PC-3 (cell line): Measurements from ENCODE around the gene AGAP1.

Experiments
- EZH2 ChIP-seq: fragments of 300-600 bp; sonication (generic); IDR thresholded peaks from one replicate; pipeline ENCODE4 v1.6.1; 2017; ENCODE audit warnings: antibody characterized with exemption, mild to moderate bottlenecking, low read length; ENCODE audit not compliant: unreplicated experiment
- TF ChIP-seq, protein P1 (sequence below): fragments of 300-600 bp; sonication (generic); conservative IDR thresholded peaks from 2 replicates; pipeline ENCODE4 v1.5.1; 2017; ENCODE audit warnings: antibody characterized with exemption, low read depth, mild to moderate bottlenecking, low read length

DNA sequence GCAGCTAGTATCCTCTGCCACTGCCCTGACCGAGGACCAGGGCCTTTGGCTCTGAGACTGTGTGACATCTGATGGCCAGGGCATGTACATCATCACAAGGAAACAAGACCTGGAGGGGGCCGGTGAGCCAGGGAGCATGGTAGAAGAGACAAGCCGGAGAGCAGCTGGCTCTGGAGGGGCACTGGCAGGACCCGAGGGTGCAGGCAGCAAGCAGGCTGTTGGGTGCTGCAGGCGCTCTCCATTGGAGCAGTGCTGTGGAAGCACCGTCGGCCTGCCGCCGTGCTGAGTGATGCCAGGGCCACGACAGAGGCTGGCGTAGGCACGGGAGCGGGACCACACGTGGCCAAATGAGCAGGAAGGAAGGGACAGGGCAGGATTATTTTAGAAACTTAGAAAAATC lies 339.1 kb downstream of the AGAP1 start:
- TF ChIP-seq, protein P1, sequence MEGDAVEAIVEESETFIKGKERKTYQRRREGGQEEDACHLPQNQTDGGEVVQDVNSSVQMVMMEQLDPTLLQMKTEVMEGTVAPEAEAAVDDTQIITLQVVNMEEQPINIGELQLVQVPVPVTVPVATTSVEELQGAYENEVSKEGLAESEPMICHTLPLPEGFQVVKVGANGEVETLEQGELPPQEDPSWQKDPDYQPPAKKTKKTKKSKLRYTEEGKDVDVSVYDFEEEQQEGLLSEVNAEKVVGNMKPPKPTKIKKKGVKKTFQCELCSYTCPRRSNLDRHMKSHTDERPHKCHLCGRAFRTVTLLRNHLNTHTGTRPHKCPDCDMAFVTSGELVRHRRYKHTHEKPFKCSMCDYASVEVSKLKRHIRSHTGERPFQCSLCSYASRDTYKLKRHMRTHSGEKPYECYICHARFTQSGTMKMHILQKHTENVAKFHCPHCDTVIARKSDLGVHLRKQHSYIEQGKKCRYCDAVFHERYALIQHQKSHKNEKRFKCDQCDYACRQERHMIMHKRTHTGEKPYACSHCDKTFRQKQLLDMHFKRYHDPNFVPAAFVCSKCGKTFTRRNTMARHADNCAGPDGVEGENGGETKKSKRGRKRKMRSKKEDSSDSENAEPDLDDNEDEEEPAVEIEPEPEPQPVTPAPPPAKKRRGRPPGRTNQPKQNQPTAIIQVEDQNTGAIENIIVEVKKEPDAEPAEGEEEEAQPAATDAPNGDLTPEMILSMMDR, result no peak
- TF ChIP-seq EZH2, result no peak
